K562 (cell line): ENCODE results near the gene LRRC4C. TPM values are rescaled to one million over a fixed set of nuclear protein-coding genes. Genes with fewer than 3 reads are reported as not detected.

Experiments
- ATAC-seq: fragments of 200-7000 bp; cut with Tn5 transposase; 3 replicates; pipeline ENCODE4 v1.9.1; 2020; ENCODE audit warnings: moderate library complexity
- BruUV-seq: library from RNA; stranded (reverse); fragments of 400-500 nt; replicated peaks from 2 replicates; lab custom pipeline; 2021; lab: Mats Ljungman, UMichigan
- CTCF ChIA-PET: fragments of 300-600 bp; formaldehyde crosslinking; extraction: SDS; loops from one replicate; lab custom pipeline; 2021; ENCODE audit warnings: low intra/inter-chr PET ratio; lab: Yijun Ruan, JAX
- POLR2A ChIA-PET: fragments of 300-600, 350-650 bp; sonication (Branson Sonifier 250); formaldehyde crosslinking; extraction: SDS; loops from one replicate; lab custom pipeline; 2021; ENCODE audit warnings: antibody characterized with exemption, inconsistent platforms; lab: Yijun Ruan, JAX
- DNase-seq, 4 experiments: peaks; one replicate each; pipeline versions ENCODE4 v3.0.0 to v3.0.0-alpha.2; 2011 to 2018; ENCODE audit warnings: low spot score in 3 of 4, mixed read lengths in 3 of 4; ENCODE audit errors: extremely low read depth in 1 of 4
- FAIRE-seq: peaks from 2 replicates; lab custom pipeline; 2011; peaks lifted over from hg19 to GRCh38; lab: Jason Lieb, UNC
- H2AFZ ChIP-seq: 2 replicates; pipeline ENCODE4 v1.6.0; 2011; ENCODE audit warnings: low read depth, low read length, control low read depth, inconsistent platforms
- H3K27ac ChIP-seq: fragments of 200-600 bp; 3 replicates; pipeline ENCODE4 v1.8.0; 2011; ENCODE audit warnings: low read depth, mild to moderate bottlenecking, control low read depth, inconsistent platforms, low read length, moderate library complexity, mixed read lengths; ENCODE audit errors: extremely low read depth
- H3K27me3 ChIP-seq, 2 experiments: fragments of 300-600 bp in 1 of 2; 2 replicates in 1 of 2; 3 replicates in 1 of 2; pipeline versions ENCODE4 v1.6.0 to v1.8.0; 2011; ENCODE audit warnings: inconsistent platforms in 2 of 2, low read length in 2 of 2, mild to moderate bottlenecking in 1 of 2, mixed read lengths in 1 of 2, moderate library complexity in 1 of 2; ENCODE audit not compliant: control insufficient read depth in 2 of 2, insufficient read depth in 2 of 2
- H3K36me3 ChIP-seq: fragments of 300-600 bp; 3 replicates; pipeline ENCODE4 v1.8.0; 2011; ENCODE audit warnings: mild to moderate bottlenecking, low read length, inconsistent platforms; ENCODE audit not compliant: control insufficient read depth, insufficient read depth
- H3K4me1 ChIP-seq, 2 experiments: fragments of 200-600 bp in 1 of 2; replicated peaks in 1 of 2; 2 replicates in 1 of 2; 3 replicates in 1 of 2; pipeline versions ENCODE4 v1.5.1 to v1.8.0; 2011; ENCODE audit warnings: inconsistent platforms in 2 of 2, low read length in 2 of 2, mild to moderate bottlenecking in 1 of 2, mixed read lengths in 1 of 2, moderate library complexity in 1 of 2; ENCODE audit not compliant: control insufficient read depth in 2 of 2, insufficient read depth in 2 of 2
- H3K4me2 ChIP-seq: 2 replicates; pipeline ENCODE4 v1.6.1; 2011; ENCODE audit warnings: low read length, control low read depth, inconsistent platforms, mixed read lengths; ENCODE audit not compliant: insufficient read depth
- H3K4me3 ChIP-seq: fragments of 200-600 bp; sonication (generic), shearing (Covaris generic); 2 replicates; pipeline ENCODE4 v1.5.1; 2016; ENCODE audit warnings: control low read depth, inconsistent platforms
- H3K79me2 ChIP-seq: fragments of 200-600 bp; 3 replicates; pipeline ENCODE4 v1.8.0; 2011; ENCODE audit warnings: low read length, inconsistent platforms; ENCODE audit not compliant: control insufficient read depth, insufficient read depth
- H3K9ac ChIP-seq, 2 experiments: 2 replicates each; pipeline versions ENCODE4 v1.6.0 to v1.6.1; 2011; ENCODE audit warnings: low read depth in 2 of 2, low read length in 2 of 2, control low read depth in 1 of 2, inconsistent platforms in 1 of 2, mild to moderate bottlenecking in 1 of 2, mixed read lengths in 1 of 2; ENCODE audit not compliant: insufficient read depth in 1 of 2
- H3K9me1 ChIP-seq: one replicate; pipeline ENCODE4 v1.6.0; 2011; ENCODE audit warnings: inconsistent platforms, mild to moderate bottlenecking, low read length, moderate library complexity; ENCODE audit not compliant: control insufficient read depth, insufficient read depth
- H3K9me3 ChIP-seq: replicated peaks from 2 replicates; pipeline ENCODE4 v1.5.1; 2011; ENCODE audit warnings: low read depth, low read length, inconsistent platforms; ENCODE audit not compliant: control insufficient read depth, insufficient read depth
- H4K20me1 ChIP-seq: replicated peaks from 2 replicates; pipeline ENCODE4 v1.6.1; 2011; ENCODE audit warnings: low read length, inconsistent platforms, mixed read lengths; ENCODE audit not compliant: control insufficient read depth, insufficient read depth
- ATF1 ChIP-seq, 2 experiments: fragments of 450-650 bp in 1 of 2; IDR thresholded peaks; 2 replicates each; pipeline ENCODE4 v1.6.1; 2016; ENCODE audit warnings: missing compliant biosample characterization in 1 of 2, missing genetic modification characterization in 1 of 2
- BCOR ChIP-seq: fragments of 450-650 bp; IDR thresholded peaks from 2 replicates; pipeline ENCODE4 v1.6.1; 2016
- BMI1 ChIP-seq: fragments of 150-350 bp; IDR thresholded peaks from 2 replicates; pipeline ENCODE4 v1.6.1; 2014; ENCODE audit warnings: low read length
- CBX2 ChIP-seq: fragments of 200-600 bp; sonication (generic); IDR thresholded peaks from one replicate; pipeline ENCODE4 v1.6.1; 2012; ENCODE audit warnings: mild to moderate bottlenecking, low read length, inconsistent platforms; ENCODE audit not compliant: insufficient read depth, poor library complexity, severe bottlenecking
- JUNB ChIP-seq: fragments of 450-650 bp; formaldehyde crosslinking; conservative IDR thresholded peaks from 2 replicates; pipeline ENCODE4 v1.4.0; 2020; ENCODE audit warnings: mild to moderate bottlenecking
- NFE2 ChIP-seq: IDR thresholded peaks from 2 replicates; pipeline ENCODE4 v1.6.1; 2014; ENCODE audit warnings: antibody characterized with exemption, low read depth
- PCBP1 ChIP-seq: fragments of 200-400 bp; formaldehyde crosslinking; IDR thresholded peaks from 2 replicates; pipeline ENCODE4 v1.6.1; 2018; ENCODE audit warnings: mild to moderate bottlenecking, low read depth, low read length; ENCODE audit not compliant: poor library complexity, severe bottlenecking
- TEAD4 ChIP-seq, 2 experiments: sonication (generic) in 1 of 2; formaldehyde crosslinking in 1 of 2; IDR thresholded peaks; 2 replicates each; pipeline versions ENCODE4 v1.6.1 to v1.8.0; 2012 to 2022; ENCODE audit warnings: borderline replicate concordance in 1 of 2, inconsistent platforms in 1 of 2, low read length in 1 of 2, mild to moderate bottlenecking in 1 of 2, missing genetic modification reagents in 1 of 2
- U2AF1 ChIP-seq: fragments of 200-400 bp; formaldehyde crosslinking; optimal IDR thresholded peaks from 2 replicates; pipeline ENCODE3; 2017; ENCODE audit warnings: mild to moderate bottlenecking, low read depth, low read length, moderate library complexity
- in situ Hi-C: fragments of 300-500 bp; cut with MboI; formaldehyde crosslinking; loops from 4 replicates; pipeline ENCODE4 v1.15.0; 2018; ENCODE audit warnings: inconsistent platforms, mixed read lengths
- intact Hi-C: fragments of 100-400 bp; cut with micrococcal nuclease; formaldehyde crosslinking; loops from 2 replicates; pipeline ENCODE4 v1.14.2; 2022
- polyA plus RNA-seq, 8 experiments: library from polyadenylated mRNA; depleted of rRNA in 4 of 8; stranded (reverse) in 5 of 8; unstranded in 3 of 8; fragments of >200 nt; fragmentation: Nextera tagmentation in 2 of 8; fragmentation: Illumina TruSeq in 1 of 8; extraction: Ambion mirVana in 2 of 8; extraction: Trizol in 1 of 8; gene quantifications; 2 replicates each; pipeline versions ENCODE4 v1.2.1 to v1.2.3, GENCODE V29; 2011 to 2014; ENCODE audit warnings: inconsistent platforms in 1 of 8, missing spikeins in 1 of 8
- total RNA-seq, 7 experiments: library from RNA; depleted of rRNA in 6 of 7; stranded (reverse); fragments of >200 nt in 6 of 7; fragmentation: Illumina TruSeq in 2 of 7; extraction: Trizol in 2 of 7; gene quantifications; 2 replicates each; pipeline versions ENCODE4 v1.2.1 to v1.2.3, GENCODE V29; 2011 to 2021; ENCODE audit warnings: low replicate concordance in 1 of 7
- TF ChIP-seq, protein P1 (sequence below): fragments of 450-650 bp; formaldehyde crosslinking; IDR thresholded peaks from 2 replicates; pipeline ENCODE4 v1.4.0; 2022; ENCODE audit warnings: mild to moderate bottlenecking, moderate library complexity

The LRRC4C gene
- total and polyA plus RNA-seq, 9 of the 15 experiments (the other 6 are each of a cell fraction or from before 2014, with no cell fraction given) = not detected

GRCh38 chr11:41050791-41051190 is 408.7 kb downstream of the LRRC4C start:
- TF ChIP-seq TEAD4 (IDR thresholded peaks at IDR 0.05; ENCODE audit: low read length) = no peak
- no peak for TF ChIP-seq TEAD4 (CRISPR knock-in tag; IDR thresholded peaks at IDR 0.05; ENCODE audit: borderline replicate concordance)
- TF ChIP-seq CBX2 = no peak
- TF ChIP-seq, protein P1, sequence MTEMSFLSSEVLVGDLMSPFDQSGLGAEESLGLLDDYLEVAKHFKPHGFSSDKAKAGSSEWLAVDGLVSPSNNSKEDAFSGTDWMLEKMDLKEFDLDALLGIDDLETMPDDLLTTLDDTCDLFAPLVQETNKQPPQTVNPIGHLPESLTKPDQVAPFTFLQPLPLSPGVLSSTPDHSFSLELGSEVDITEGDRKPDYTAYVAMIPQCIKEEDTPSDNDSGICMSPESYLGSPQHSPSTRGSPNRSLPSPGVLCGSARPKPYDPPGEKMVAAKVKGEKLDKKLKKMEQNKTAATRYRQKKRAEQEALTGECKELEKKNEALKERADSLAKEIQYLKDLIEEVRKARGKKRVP (CRISPR knock-in tag) = no peak
- no peak for TF ChIP-seq JUNB
- no peak for TF ChIP-seq NFE2
- TF ChIP-seq BMI1 = no peak
- no peak for TF ChIP-seq ATF1 (CRISPR knock-in tag; IDR thresholded peaks at IDR 0.05)
- no peak for TF ChIP-seq ATF1 (tag; IDR thresholded peaks at IDR 0.05)
- TF ChIP-seq BCOR = no peak
- TF ChIP-seq PCBP1 = no peak
- TF ChIP-seq U2AF1 = no peak
- no peak overlapping the region for H3K4me3 ChIP-seq
- H4K20me1 ChIP-seq = no peaks in the 10 kb centered on the region
- no TSS peak for BruUV-seq
- ChIA-PET CTCF (no interaction called here), POLR2A (no interaction called here)
- no peak overlapping the region for H3K4me2 ChIP-seq
- no peaks in the 10 kb centered on the region for H3K9me1 ChIP-seq
- H3K79me2 ChIP-seq = no peaks in the 10 kb centered on the region
- intact Hi-C loops = no loop called here
- no peak overlapping the region for H3K9ac ChIP-seq
- H3K9me3 ChIP-seq = no peaks in the 10 kb centered on the region
- ATAC-seq (no peak), FAIRE-seq (no peak), DNase-seq (no peak)
- no peak overlapping the region for H2AFZ ChIP-seq
- no peaks in the 10 kb centered on the region for H3K36me3 ChIP-seq
- no peak overlapping the region for H3K27ac ChIP-seq
- in situ Hi-C loops = no loop called here
- no peaks in the 10 kb centered on the region for H3K27me3 ChIP-seq
- H3K4me1 ChIP-seq = no peaks in the 10 kb centered on the region
